AG09319 (cell line): ENCODE measurements around the gene BTBD17.

Experiments
- DNase-seq: peaks from one replicate; pipeline ENCODE4 v3.0.0-alpha.2; 2010; ENCODE audit warnings: low read depth; ENCODE audit errors: extremely low read depth
- CTCF ChIP-seq: IDR thresholded peaks from 2 replicates; pipeline ENCODE4 v1.5.1; 2011; ENCODE audit warnings: low read depth, mild to moderate bottlenecking, inconsistent platforms, low read length, moderate library complexity

BTBD17 gene

GRCh38 chr17:74325376-74325742, 36.3 kb downstream of the BTBD17 start:
- no peak for TF ChIP-seq CTCF
- DNase-seq: no peak

GRCh38 chr17:74324521-74324920, 37.1 kb downstream of the BTBD17 start:
- DNase-seq: no peak
- TF ChIP-seq CTCF: no peak

GRCh38 chr17:74318391-74318790, 43.3 kb downstream of the BTBD17 start:
- no peak for TF ChIP-seq CTCF
- DNase-seq: no peak

- no peak for TF ChIP-seq CTCF
- no peak for DNase-seq
Measured at GRCh38 chr17:74317071-74317470, 44.6 kb downstream of the BTBD17 start.

GRCh38 chr17:74316220-74316619, 45.4 kb downstream of the BTBD17 start:
- no peak for DNase-seq
- TF ChIP-seq CTCF: no peak

GRCh38 chr17:74314877-74315276, 46.8 kb downstream of the BTBD17 start:
- no peak for TF ChIP-seq CTCF

GRCh38 chr17:74309902-74310301, 51.8 kb downstream of the BTBD17 start:
- TF ChIP-seq CTCF: no peak

More at GRCh38 chr17:74314877-74315276, 46.8 kb downstream of the BTBD17 start:
- no peak for DNase-seq

More at GRCh38 chr17:74309902-74310301, 51.8 kb downstream of the BTBD17 start:
- no peak for DNase-seq
